Measurements from ENCODE around the gene SATB1. TPM values are rescaled to one million over a fixed set of nuclear protein-coding genes. Genes with fewer than 3 reads are reported as not detected.

Gene SATB1
- total and polyA plus RNA-seq, 2 donors: 40.3 to 74.2 TPM

- H3K4me1 ChIP-seq (ENCODE audit: insufficient read depth): no peaks in the 10 kb centered on the region
- peak overlapping the region; percentile 93 for H3K4me3 ChIP-seq (ENCODE audit: low read depth, low read length)
- under 1% methylated on average over 27 of the region's 27 CpGs for WGBS
- no peak for DNase-seq (ENCODE audit: extremely low spot score)
- H3K36me3 ChIP-seq (ENCODE audit: insufficient read depth): peaks cover 3% of the 10 kb centered on the region
- peak overlapping the region; percentile 87 for H3K27ac ChIP-seq (ENCODE audit: low read depth)
Observed at GRCh38 chr3:18424213-18424728, 868 bp downstream of the SATB1 start.

- peak overlapping the region; percentile 29 for H3K27ac ChIP-seq (ENCODE audit: low read depth)
- peak overlapping the region; percentile 93 for H3K4me3 ChIP-seq (ENCODE audit: low read depth, low read length)
- H3K36me3 ChIP-seq (ENCODE audit: insufficient read depth): peaks cover 3% of the 10 kb centered on the region
- H3K4me1 ChIP-seq (ENCODE audit: insufficient read depth): no peaks in the 10 kb centered on the region
- DNase-seq (ENCODE audit: extremely low spot score): no peak
- WGBS: 4% methylated on average over 22 of the region's 22 CpGs
Observed at GRCh38 chr3:18423401-18424212, 1.5 kb downstream of the SATB1 start.

- Histone ChIP-seq H3K4me3 (ENCODE audit: low read depth, low read length) (peak overlapping the region; percentile 93), H3K27ac (ENCODE audit: low read depth) (no peak overlapping the region), H3K4me1 (ENCODE audit: insufficient read depth) (no peaks in the 10 kb centered on the region), H3K36me3 (ENCODE audit: insufficient read depth) (peaks cover 5% of the 10 kb centered on the region)
- DNase-seq (ENCODE audit: extremely low spot score): no peak
- 33% methylated on average over 5 of the region's 5 CpGs for WGBS
Observed at GRCh38 chr3:18422972-18423371, 2.2 kb downstream of the SATB1 start.

- DNase-seq (ENCODE audit: extremely low spot score): no peak
- 88% methylated on average over 9 of the region's 9 CpGs for WGBS
- Histone ChIP-seq H3K4me3 (ENCODE audit: low read depth, low read length) (no peak overlapping the region), H3K4me1 (ENCODE audit: insufficient read depth) (no peaks in the 10 kb centered on the region), H3K27ac (ENCODE audit: low read depth) (no peak overlapping the region), H3K36me3 (ENCODE audit: insufficient read depth) (peaks cover 5% of the 10 kb centered on the region)
Observed at GRCh38 chr3:18420555-18420954, 4.6 kb downstream of the SATB1 start.

- DNase-seq (ENCODE audit: extremely low spot score): no peak
- Histone ChIP-seq H3K27ac (ENCODE audit: low read depth) (no peak overlapping the region), H3K36me3 (ENCODE audit: insufficient read depth) (peaks cover 7% of the 10 kb centered on the region), H3K4me1 (ENCODE audit: insufficient read depth) (no peaks in the 10 kb centered on the region), H3K4me3 (ENCODE audit: low read depth, low read length) (no peak overlapping the region)
- WGBS: 25% methylated on average over 4 of the region's 4 CpGs
Observed at GRCh38 chr3:18419232-18419631, 5.9 kb downstream of the SATB1 start.

- H3K4me1 ChIP-seq (ENCODE audit: insufficient read depth): no peaks in the 10 kb centered on the region
- DNase-seq (ENCODE audit: extremely low spot score): no peak
- H3K4me3 ChIP-seq (ENCODE audit: low read depth, low read length): no peak overlapping the region
- peaks cover 7% of the 10 kb centered on the region for H3K36me3 ChIP-seq (ENCODE audit: insufficient read depth)
- WGBS: 73% methylated on average over 10 of the region's 10 CpGs
- no peak overlapping the region for H3K27ac ChIP-seq (ENCODE audit: low read depth)
Observed at GRCh38 chr3:18417904-18418572, 7.1 kb downstream of the SATB1 start.

- 77% methylated on average over 3 of the region's 3 CpGs for WGBS
- no peak for DNase-seq (ENCODE audit: extremely low spot score)
- Histone ChIP-seq H3K36me3 (ENCODE audit: insufficient read depth) (peaks cover 9% of the 10 kb centered on the region), H3K4me1 (ENCODE audit: insufficient read depth) (no peaks in the 10 kb centered on the region), H3K27ac (ENCODE audit: low read depth) (no peak overlapping the region), H3K4me3 (ENCODE audit: low read depth, low read length) (no peak overlapping the region)
Observed at GRCh38 chr3:18416332-18416731, 8.8 kb downstream of the SATB1 start.

GRCh38 chr3:18415839-18416238 lies 9.3 kb downstream of the SATB1 start:
- no peak overlapping the region for H3K27ac ChIP-seq (ENCODE audit: low read depth)
- peaks cover 9% of the 10 kb centered on the region for H3K36me3 ChIP-seq (ENCODE audit: insufficient read depth)
- no peak for DNase-seq (ENCODE audit: extremely low spot score)
- WGBS: 92% methylated on average over 3 of the region's 3 CpGs
- H3K4me1 ChIP-seq (ENCODE audit: insufficient read depth): no peaks in the 10 kb centered on the region
- no peak overlapping the region for H3K4me3 ChIP-seq (ENCODE audit: low read depth, low read length)

- Histone ChIP-seq H3K27ac (ENCODE audit: low read depth) (no peak overlapping the region), H3K4me1 (ENCODE audit: insufficient read depth) (no peaks in the 10 kb centered on the region), H3K4me3 (ENCODE audit: low read depth, low read length) (no peak overlapping the region), H3K36me3 (ENCODE audit: insufficient read depth) (peaks cover 7% of the 10 kb centered on the region)
- DNase-seq (ENCODE audit: extremely low spot score): no peak
- 97% methylated on average over 9 of the region's 9 CpGs for WGBS
Observed at GRCh38 chr3:18415167-18415566, 10.0 kb downstream of the SATB1 start.

GRCh38 chr3:18412684-18413083 lies 12.5 kb downstream of the SATB1 start:
- Histone ChIP-seq H3K27ac (ENCODE audit: low read depth) (no peak overlapping the region), H3K4me1 (ENCODE audit: insufficient read depth) (no peaks in the 10 kb centered on the region), H3K4me3 (ENCODE audit: low read depth, low read length) (no peak overlapping the region), H3K36me3 (ENCODE audit: insufficient read depth) (peaks cover 4% of the 10 kb centered on the region)
- DNase-seq (ENCODE audit: extremely low spot score): no peak

- H3K36me3 ChIP-seq (ENCODE audit: insufficient read depth): peaks cover 4% of the 10 kb centered on the region
- H3K4me1 ChIP-seq (ENCODE audit: insufficient read depth): no peaks in the 10 kb centered on the region
- WGBS: 79% methylated on average over 2 of the region's 2 CpGs
- H3K27ac ChIP-seq (ENCODE audit: low read depth): no peak overlapping the region
- no peak overlapping the region for H3K4me3 ChIP-seq (ENCODE audit: low read depth, low read length)
- no peak for DNase-seq (ENCODE audit: extremely low spot score)
Observed at GRCh38 chr3:18411541-18411940, 13.6 kb downstream of the SATB1 start.

- peaks cover 4% of the 10 kb centered on the region for H3K36me3 ChIP-seq (ENCODE audit: insufficient read depth)
- DNase-seq (ENCODE audit: extremely low spot score): no peak
- no peak overlapping the region for H3K27ac ChIP-seq (ENCODE audit: low read depth)
- H3K4me3 ChIP-seq (ENCODE audit: low read depth, low read length): no peak overlapping the region
- H3K4me1 ChIP-seq (ENCODE audit: insufficient read depth): no peaks in the 10 kb centered on the region
- 86% methylated on average over 6 of the region's 6 CpGs for WGBS
Observed at GRCh38 chr3:18410205-18410604, 14.9 kb downstream of the SATB1 start.

GRCh38 chr3:18409266-18409665 lies 15.9 kb downstream of the SATB1 start:
- Histone ChIP-seq H3K4me3 (ENCODE audit: low read depth, low read length) (no peak overlapping the region), H3K27ac (ENCODE audit: low read depth) (no peak overlapping the region), H3K36me3 (ENCODE audit: insufficient read depth) (peaks cover 2% of the 10 kb centered on the region), H3K4me1 (ENCODE audit: insufficient read depth) (no peaks in the 10 kb centered on the region)
- 79% methylated on average over 2 of the region's 2 CpGs for WGBS
- no peak for DNase-seq (ENCODE audit: extremely low spot score)

- H3K4me1 ChIP-seq (ENCODE audit: insufficient read depth): no peaks in the 10 kb centered on the region
- no peak overlapping the region for H3K4me3 ChIP-seq (ENCODE audit: low read depth, low read length)
- WGBS: 72% methylated on average over 3 of the region's 3 CpGs
- H3K36me3 ChIP-seq (ENCODE audit: insufficient read depth): no peaks in the 10 kb centered on the region
- no peak for DNase-seq (ENCODE audit: extremely low spot score)
- no peak overlapping the region for H3K27ac ChIP-seq (ENCODE audit: low read depth)
Observed at GRCh38 chr3:18405141-18405540, 20.0 kb downstream of the SATB1 start.
